ENCODE data around the gene SGMS2.
"Not testable (repeated sequence)": the region's sequence is repeated elsewhere in the genome, so short reads cannot be mapped to it uniquely, and the experiment has no call there.

SGMS2 gene

GRCh38 chr4:107870916-107871786 lies 46.4 kb downstream of the SGMS2 start:
- peak; percentile 87 for DNase-seq

DNA sequence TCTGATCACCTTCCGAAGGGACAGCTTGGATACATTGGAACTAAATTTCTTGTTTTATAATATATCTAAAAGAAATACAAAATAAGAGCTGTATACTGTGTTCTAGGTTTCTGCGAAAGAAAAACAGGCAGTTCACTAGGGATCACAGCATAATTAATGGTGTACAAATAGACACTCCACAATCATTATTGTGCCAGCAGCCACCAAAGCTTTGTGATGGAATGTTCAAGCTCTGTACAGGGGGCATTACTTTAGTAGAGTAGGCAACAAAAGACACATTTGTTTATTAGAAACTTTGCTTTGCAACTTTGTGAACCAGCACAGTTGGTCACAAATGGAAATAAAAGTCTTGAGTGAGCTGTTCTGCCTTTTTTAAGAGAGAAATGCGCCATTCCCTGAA lies 49.3 kb downstream of the SGMS2 start:
- DNase-seq: no peak

DNA sequence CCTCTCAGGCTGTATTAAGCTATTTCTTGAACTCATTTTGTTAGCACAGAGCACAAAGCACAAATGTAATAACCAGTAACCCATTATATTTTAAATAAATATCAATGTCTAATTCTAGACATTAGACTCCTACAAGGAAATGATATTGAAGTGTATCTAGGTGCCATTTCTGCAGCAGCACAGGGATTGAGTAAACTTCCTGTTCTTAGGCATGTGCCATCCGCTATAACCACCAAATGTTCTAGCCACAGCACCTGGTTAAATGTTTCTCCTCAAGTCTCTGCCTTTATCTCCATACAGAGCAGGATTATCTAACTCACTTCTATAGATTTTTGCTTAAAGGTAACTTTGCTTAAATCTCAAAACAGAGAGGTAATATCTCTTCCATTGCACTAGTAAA lies 51.4 kb downstream of the SGMS2 start:
- no peak for DNase-seq

DNA sequence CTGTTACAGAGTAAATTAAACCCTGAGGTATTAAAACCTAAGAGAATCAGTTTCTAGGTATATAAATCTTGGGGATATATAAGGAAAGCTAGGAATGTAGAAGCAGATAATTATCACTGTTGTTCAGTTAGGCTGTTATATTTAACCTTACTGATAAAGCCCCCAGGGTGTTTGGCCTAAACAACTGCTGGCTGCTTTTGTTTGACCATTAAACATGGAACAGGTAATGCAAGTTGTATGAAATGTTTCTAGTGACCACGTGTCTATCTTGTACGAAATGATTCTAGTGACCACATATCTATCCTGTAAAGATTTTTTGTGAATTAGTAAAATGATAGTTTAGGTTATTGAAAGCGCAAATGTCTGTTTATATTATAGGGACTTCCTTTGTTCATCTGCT lies 52.6 kb downstream of the SGMS2 start:
- DNase-seq: no peak

DNA sequence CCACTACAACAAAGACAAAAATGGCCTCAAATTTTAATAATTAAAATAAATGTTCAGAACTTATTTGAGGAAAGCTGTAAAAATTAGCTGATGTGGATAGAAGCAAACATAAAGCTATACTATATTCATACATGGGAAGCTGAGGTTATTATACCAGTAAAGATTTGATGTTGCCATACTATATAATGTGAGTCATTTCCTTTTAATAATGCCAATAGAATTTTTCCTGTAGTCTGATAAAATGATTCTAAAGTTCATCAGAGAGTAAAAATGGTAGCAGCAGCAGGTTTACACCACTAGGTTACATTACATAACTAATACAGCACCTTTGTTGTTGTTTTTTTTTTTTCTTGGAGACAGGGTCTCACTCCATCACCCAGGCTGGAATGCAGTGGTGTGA lies 61.1 kb downstream of the SGMS2 start:
- DNase-seq: no peak

DNA sequence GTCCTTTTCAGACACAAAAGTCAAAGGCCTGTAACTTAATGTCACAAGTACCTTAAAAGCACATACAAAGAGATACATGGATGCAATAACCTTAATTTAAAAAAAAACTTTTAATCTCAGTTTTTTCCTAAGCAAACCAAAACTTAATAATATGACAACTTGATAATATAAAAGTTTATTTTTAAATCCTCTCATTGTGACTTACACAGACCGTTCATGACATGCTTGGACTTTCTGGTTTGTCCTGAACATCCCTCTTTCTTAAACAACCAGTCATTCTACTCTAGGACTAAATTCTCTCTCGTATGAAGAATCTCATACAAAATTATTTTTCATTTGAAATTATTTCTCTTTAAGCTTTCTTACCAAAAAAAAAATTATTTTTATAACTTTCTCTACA lies 63.5 kb downstream of the SGMS2 start:
- no peak for DNase-seq

GRCh38 chr4:107890779-107891178 lies 66.0 kb downstream of the SGMS2 start:
- DNase-seq: no peak

GRCh38 chr4:107891299-107891698 lies 66.6 kb downstream of the SGMS2 start:
- no peak for DNase-seq

DNA sequence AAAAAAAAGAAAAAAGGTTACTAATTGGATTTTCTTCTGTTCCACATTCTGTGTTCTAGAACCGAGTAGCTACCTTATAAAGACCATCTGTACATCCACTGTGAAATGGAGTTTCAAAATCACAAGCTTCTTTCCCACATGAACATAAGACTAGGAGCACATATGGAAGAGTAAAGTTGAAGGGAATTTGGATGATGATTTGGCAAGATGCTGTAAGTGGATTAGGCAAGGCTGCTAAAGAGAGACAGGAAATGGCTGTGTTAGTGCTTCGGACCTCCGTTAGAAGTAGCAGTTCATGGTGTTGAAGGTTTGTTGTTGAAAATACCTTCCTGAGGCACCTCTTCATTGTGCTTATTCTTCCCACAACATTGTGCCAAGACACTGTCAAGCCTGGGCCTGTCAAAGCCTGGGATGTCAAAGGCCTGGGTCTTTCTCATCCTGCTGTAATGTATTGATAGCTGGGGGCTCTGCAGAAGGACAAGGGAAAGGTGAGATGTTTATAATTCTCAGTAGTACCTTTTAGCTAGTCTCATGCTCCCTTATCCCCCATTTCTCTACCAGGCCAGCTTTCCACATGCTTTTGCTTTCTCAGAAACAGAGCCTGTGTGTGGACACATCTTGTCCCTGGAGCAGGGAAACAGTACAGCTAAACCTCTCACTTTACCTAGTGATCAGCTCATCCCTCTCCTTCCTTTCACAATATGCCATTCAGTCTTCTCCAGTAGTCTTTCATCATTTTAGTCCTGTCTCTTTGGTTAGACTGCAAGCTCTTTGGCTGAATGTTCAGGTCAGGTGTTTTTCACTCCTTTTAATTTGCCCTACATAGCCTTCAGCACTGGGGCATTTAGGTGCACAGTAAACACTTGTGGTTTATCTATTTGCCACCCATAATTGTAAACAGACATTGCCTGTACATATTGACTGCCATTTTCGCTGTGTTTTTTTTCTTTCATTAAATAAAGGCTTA lies 68.7 kb downstream of the SGMS2 start:
- DNase-seq: no peak

DNA sequence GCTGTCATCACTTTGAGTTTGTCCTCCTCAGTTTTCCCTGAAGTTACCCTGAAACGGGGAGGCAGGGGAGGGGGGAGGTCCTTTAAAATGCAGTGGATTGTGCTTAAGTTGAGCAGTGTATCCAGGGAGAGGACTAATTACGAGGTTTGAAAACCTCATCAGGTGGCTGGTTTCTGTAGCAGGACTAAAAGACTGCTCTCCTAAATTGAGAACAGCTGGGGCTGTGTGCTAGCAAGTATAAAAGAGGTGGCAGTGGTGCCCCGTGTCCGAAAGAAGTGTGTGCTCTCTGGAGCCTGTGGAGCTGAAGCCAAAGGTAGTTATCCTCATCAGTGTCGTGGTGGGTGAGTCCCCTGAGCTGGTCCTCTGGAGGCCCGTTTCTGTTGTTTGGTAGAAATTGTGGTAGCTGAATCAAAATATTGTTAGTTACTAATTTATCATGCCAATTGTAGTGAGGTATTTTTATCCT lies 69.4 kb downstream of the SGMS2 start:
- DNase-seq: no peak

GRCh38 chr4:107896158-107896645 lies 71.5 kb downstream of the SGMS2 start:
- no peak for DNase-seq

GRCh38 chr4:107896646-107897045 lies 71.9 kb downstream of the SGMS2 start:
- no peak for DNase-seq

GRCh38 chr4:107897823-107898222 lies 73.1 kb downstream of the SGMS2 start:
- no peak for DNase-seq

GRCh38 chr4:107900067-107900466 lies 75.3 kb downstream of the SGMS2 start:
- DNase-seq: no peak

- DNase-seq: no peak
These were observed 75.8 kb downstream of the SGMS2 start for GRCh38 chr4:107900508-107900907.

DNA sequence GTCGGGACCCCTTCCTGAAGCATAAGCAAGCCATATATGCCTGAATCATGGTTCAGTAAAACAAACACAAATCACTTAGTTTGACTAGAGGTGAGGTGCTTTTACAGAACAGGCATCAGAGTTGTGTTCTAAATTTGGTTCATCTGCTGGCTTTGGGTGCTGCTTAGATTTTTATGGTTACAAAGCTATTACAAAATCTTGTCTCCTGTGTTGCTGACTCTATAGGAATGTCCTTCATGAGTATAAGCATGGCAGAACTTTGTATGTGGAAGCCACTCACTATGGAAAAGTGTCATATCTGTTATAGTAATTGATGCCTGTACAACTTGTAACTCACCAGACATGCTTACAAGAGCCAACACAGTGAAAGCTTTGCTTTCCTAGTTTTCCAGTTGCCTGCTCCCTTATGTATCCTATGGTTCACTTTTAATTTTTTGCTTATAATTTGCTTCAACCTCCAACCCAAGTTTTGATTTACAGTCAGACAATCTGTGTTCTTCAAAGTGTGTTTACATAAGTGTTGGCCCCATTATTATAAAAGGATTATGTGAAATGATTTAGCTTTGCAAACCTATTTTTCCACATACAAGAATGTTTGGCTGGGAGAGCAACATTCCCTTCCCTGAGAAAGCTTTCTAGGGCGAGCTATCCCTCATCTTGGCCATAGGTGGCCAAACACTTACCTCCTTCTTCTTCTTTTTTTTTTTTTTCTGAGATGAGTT lies 76.6 kb downstream of the SGMS2 start:
- DNase-seq: no peak

DNA sequence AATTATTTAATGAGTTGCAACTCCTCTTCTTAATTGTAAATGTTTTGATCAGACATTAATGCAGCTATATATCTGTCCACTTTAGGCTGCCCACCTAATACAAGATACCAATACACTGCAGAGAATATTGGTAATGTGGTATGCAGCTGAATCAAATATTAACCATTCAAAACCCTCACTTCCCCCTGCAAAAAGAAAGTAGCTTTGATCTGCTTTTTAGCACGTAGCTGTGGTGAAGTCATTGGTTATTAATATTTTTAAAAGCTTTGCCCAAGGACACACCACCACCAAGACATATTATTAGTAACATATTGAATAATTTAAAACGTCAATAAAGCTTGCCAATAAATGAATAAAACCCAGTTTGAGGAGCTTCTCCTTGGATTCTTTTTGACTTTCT lies 78.0 kb downstream of the SGMS2 start:
- DNase-seq: no peak

DNA sequence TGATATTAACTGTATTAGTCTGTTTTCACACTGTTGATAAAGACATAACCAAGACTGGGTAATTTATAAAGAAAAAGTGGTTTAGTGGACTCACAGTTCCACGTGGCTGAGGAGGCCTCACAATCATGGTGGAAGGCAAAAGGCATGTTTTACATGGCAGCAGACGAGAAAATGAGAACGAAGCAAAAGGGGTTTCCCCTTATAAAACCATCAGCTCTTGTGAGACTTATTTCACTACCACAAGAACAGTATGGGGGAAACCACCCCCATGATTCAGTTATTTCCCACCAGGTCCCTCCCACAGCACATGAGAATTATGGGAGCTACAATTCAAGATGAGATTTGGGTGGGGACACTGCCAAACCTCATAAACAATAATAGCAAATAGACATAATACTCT lies 80.3 kb downstream of the SGMS2 start:
- DNase-seq: not testable (repeated sequence)

GRCh38 chr4:107906458-107907100 lies 81.8 kb downstream of the SGMS2 start:
- no peak for DNase-seq

- DNase-seq: no peak
These were observed 83.6 kb downstream of the SGMS2 start for GRCh38 chr4:107908377-107908776.

GRCh38 chr4:107913283-107913899 lies 88.7 kb downstream of the SGMS2 start:
- DNase-seq: peak; percentile 45

- DNase-seq: no peak
These were observed 90.5 kb downstream of the SGMS2 start for GRCh38 chr4:107915220-107915619.

All from NCI-H1092 treated with DMSO at 0.1 percent for 48 hours (cell line).